Renal pelvis (tissue), 4 donors: ENCODE data around the gene TMEM178B. TPM values are rescaled to one million over a fixed set of nuclear protein-coding genes. Genes with fewer than 3 reads are reported as not detected.

Source experiments
- DNase-seq: peaks from one replicate; pipeline ENCODE4 v3.0.0-alpha.2; 2013
- polyA plus RNA-seq, 3 donors: library from polyadenylated mRNA; unstranded; fragments of 120-200 nt; gene quantifications; one replicate each; pipeline ENCODE4 v1.2.1, GENCODE V29; 2013; ENCODE audit not compliant: insufficient read length in 3 of 3

The TMEM178B gene
- polyA plus RNA-seq, 3 donors: 0.27 to 0.38 (median 0.34) TPM

DNA sequence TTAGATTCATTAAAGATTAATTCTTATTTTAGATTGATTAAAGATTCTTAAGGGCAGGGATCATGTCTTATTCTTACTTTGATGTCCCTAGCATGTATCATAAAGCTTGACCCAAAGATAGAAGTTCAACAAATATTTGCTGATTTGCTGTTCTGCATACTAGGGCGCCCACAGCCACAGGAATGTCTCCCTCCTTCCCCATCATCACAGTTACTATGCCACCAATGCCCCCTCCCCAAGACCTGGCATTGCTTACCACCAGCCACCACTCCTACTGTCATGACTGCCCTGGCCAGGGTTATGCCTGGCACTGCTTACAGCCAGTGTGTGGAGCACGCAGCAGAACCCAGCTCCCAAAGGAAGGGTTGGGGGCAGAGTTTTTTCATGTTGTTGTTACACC is 390.7 kb downstream of the TMEM178B start:
- no peak for DNase-seq

- DNase-seq: no peak
Measured at GRCh38 chr7:141466151-141466904, 392.5 kb downstream of the TMEM178B start.

GRCh38 chr7:141468341-141468740 is 394.5 kb downstream of the TMEM178B start:
- no peak for DNase-seq

- DNase-seq: no peak
Measured at GRCh38 chr7:141475679-141476078, 401.8 kb downstream of the TMEM178B start.

DNA sequence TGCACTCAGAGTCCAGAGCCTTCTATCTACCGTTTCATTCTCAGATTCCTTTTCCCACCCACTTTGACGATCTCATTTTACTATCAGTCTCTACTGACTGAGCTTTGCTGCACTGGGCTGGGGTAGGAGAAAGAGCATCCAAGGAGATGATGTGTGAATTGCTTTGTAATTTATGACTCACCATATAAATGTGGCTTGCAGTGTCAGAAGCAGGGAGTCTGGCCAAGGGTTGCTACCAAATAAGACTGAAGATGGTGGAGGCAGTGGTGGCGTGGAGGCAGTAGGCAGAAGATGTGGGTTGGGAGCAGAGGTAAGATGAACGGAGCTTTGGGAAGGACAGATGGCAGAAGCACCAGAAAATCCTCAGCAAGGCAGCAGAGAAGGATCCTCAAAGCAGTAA is 404.0 kb downstream of the TMEM178B start:
- DNase-seq: no peak

DNA sequence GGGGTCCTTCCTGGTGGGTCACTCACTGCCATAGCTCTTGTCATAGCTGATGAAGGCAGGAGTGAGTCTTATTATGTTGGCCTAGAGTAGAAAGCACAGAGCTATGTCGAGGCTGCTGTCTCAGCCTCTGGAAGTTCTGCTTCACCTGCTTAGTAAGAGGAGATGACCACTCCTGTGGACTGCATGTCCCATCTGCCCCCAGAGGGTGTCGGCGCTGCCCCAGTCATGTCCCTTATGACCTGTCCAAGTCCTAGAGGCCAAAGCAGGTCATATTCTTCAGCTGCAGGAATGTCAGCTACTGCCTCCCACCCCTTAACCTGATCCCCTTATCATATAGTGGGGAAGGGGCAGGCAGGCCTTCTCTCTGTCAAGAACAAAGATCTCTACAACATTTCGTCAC is 405.0 kb downstream of the TMEM178B start:
- DNase-seq: no peak

DNA sequence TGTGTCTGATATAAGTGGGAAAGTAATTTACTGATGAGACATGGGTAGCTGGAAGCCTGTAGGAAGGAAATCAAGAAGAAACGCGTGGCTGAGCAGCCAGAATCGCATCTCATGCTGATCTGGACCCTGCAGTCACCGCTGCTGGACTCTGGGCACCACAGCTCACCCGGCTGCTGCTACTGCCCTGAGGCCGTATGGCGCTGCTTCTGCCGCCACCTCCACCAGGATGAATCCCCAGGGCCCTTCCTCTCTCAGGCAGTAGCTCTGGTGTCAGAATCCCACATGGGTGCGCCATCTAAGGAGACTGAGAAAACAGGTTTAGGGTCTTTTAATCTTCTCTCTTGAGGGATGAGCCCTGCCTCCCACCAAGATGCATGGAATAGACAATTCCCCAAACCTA is 407.1 kb downstream of the TMEM178B start:
- DNase-seq: no peak

- DNase-seq: no peak
Measured at GRCh38 chr7:141481971-141482370, 408.1 kb downstream of the TMEM178B start.

DNA sequence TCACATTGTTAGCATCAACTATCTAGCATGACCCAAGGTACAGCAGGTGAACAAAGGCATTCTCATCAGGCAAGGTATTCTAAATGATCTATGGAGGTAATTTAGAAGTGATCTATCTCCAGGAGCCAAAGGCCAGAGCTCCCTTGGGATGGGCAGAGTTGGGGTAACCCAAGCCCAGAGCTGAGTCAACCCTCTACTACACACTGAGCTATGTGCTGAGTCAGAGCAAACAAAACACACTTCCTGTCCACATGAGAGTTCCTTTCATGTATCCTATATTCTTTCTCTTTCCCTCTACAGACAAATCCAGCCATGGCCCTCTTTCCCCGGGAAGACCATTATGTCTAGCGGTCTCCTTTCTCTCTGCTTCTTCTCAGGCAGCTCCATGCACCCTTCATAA is 409.2 kb downstream of the TMEM178B start:
- DNase-seq: no peak

- DNase-seq: no peak
Measured at GRCh38 chr7:141484907-141485306, 411.0 kb downstream of the TMEM178B start.

GRCh38 chr7:141486959-141487358 is 413.1 kb downstream of the TMEM178B start:
- no peak for DNase-seq

DNA sequence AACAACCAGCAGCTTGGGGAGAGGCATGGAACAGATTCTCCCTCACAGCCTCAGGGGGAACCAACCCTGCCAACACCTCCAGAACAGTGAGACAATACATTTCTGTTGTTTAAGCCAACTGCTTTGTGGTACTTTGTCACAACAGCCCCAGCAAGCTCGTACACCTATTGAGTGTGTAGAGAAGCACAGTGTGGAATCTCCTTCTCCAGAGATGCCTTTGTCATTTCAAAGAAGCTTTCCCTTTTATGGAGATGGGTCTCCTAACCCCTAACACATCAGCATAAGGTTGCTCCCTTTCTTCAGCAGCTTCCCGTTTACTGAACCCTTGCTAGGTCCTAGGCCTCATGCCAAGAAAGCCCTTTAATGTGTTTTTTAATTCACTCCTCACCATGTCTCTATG is 416.6 kb downstream of the TMEM178B start:
- no peak for DNase-seq

DNA sequence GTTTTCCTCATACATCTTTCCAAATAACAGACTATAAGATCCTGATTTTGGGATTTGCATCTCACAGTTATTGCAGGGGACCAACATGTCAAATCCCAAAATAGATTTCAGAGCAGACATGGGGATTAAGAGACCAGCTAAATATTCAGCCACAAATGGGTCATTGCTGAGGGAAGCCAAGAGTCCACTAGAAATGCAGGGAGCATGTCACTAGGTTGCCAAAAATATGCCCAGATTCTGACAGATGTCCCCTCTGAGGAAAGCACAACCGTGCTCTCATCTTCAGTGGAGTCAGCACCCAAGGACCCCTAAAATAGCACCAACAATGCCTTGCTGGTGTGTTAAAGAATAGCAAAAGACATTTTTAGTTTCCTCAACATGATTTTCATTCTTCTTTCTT is 421.2 kb downstream of the TMEM178B start:
- no peak for DNase-seq

DNA sequence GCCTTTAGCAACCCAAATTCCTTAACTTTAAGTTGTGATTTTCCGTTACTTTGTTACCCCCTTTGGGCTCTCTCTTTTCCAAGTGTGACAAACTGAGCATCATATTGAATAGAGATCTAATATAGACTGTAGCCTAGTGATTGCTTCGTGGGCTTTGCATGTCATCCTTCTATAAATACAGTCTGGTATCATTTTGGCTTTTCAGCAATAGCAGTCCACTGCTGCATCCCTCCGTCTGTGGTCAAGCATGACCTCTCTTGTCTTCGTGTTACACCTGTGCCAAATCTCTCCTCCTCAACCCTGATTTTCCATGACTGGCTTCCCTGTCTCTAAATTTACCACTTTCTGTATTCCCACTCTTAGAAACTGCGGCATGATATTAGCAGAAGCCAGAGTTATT is 423.5 kb downstream of the TMEM178B start:
- DNase-seq: no peak

DNA sequence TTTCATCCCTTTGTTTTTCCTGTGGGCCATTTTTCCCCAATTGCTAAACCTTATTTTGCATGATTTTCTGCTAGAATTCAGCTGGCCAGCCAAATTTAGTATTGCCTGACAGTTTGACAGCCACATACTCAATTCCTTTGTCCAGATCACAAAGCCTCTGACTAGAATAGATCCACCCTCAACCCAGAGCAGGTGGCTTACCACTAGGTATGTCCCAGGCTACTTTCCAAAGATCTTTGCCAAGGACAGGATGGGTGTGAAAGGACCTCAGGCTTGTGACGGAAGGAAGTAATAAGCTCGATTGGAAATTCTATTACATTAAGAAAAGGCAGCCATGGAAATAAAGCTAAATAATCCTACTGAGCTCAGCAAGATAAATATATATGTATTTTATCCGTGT is 426.7 kb downstream of the TMEM178B start:
- DNase-seq: no peak

GRCh38 chr7:141501451-141501850 is 427.6 kb downstream of the TMEM178B start:
- no peak for DNase-seq

DNA sequence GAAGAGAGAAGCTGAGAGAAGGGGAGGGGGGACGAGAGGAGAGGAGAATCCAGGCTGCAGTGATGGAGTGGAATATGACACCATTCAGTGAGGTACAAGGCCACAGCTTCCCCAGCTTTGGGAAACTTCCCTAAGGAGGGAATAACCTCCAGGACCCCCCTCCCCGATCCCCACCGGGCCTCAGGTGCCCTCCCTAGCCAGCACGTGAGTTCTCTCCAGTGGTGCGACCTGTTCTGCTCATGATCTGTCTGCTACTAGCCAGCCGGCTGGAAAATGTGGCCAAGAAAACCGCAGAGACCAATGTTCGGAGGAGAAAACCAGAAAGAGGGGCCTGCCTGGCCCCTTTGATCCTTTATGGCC is 437.4 kb downstream of the TMEM178B start:
- no peak for DNase-seq

DNA sequence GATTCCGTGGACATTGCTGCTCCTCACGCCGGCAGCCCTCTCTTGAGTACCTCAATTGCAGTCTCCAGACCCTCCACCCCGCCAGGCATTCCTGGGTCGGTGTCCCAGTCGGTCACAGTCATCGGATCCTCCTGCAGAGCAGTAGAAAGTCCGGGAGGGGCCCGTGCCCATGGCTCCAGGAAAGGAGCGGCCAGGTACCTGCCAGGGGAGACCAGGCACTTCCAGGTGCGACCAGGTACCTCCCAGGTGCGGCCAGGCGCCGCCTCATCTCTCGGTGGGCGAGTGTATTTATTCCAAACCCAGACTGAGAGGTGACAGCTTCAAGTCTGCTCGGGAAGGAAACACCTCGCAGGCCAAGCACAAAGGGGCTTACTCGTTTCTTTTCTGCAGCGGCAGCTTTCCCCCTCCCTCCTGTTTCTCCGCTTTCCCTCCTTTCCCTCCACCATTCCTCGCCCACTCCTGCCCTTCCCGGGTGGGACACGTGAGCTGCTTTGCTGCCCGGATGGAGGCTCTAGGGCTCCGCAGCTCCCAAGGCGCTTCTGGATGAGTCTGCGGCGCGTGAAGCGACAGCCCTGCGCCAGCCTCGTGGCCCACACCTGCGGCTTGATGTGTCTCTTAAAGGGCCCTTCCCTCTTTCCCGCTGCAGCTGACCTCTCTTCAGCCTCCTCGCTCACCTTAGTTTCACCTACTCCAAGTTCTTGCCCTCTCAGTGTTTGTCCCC is 438.0 kb downstream of the TMEM178B start:
- peak; percentile 34 for DNase-seq

DNA sequence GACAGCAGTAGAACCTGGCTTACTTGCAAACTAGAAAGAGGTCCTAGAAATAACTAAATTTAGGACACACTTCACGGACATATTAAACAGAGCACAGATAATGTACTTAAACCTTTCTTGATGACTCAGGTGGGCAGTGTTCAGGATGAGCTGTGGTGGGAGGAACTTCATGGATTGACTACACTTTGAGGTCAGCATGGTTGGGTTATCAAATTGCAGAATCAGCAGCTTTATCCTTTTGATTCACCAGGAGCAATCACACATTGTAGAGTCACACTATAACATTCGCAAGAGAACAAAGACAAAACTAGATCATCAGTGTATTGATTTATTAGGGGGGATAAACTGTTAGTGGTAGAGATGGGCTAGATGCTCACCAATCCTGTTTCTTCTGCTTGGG is 438.7 kb downstream of the TMEM178B start:
- no peak for DNase-seq

- no peak for DNase-seq
Measured at GRCh38 chr7:141513720-141514119, 439.9 kb downstream of the TMEM178B start.

GRCh38 chr7:141515941-141516340 is 442.1 kb downstream of the TMEM178B start:
- no peak for DNase-seq

GRCh38 chr7:141519623-141520022 is 445.8 kb downstream of the TMEM178B start:
- DNase-seq: no peak

DNA sequence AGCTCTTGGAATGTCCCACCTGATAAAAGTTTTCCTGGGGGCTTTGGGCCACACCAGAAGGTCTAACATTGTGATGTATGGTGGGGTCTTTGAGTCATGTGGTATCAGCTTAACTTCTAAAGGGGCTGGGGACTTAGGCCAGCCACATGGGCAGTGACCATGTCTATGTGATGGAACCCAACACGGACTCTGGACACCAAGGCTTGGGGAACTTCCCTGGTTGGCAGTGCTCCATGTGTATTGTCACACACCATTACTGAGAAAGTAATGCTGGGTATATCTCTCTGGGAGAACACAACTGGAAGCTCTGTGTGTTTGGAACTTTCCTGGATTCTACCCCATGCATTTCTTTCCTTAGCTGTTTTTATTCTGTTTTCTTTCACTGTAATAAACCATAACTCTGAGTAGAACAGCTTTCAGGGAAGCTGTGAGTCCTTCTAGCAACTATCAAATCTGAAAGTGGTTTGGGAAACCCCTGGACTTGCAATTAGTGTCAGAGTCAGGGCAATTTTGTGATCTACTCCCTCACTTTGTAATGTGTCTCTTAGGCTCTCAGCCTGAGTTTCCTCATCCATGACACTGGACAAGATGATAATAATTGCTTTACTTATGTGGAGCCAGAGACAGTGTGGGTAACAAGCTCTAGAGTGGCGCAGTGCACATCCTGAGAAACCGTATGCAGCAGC is 448.9 kb downstream of the TMEM178B start:
- no peak for DNase-seq
